ENCODE data around the gene VPS35L. TPM values are rescaled to one million over a fixed set of nuclear protein-coding genes. Genes with fewer than 3 reads are reported as not detected.

VPS35L gene
- total and polyA plus RNA-seq, 5 donors from 2014 or later = 29.9 to 34.6 (median 33.7) TPM

GRCh38 chr16:19698480-19699465, 143.3 kb downstream of the VPS35L start:
- Histone ChIP-seq H3K27ac (ENCODE audit: insufficient read depth, low read length, poor library complexity, severe bottlenecking) (no peak overlapping the region), H3K9me3 (ENCODE audit: control insufficient read depth in 2 of 2, low read length in 2 of 2) (no peaks in the 10 kb centered on the region), H3K4me1 (ENCODE audit: control insufficient read depth, insufficient read depth, low read length, poor library complexity, severe bottlenecking) (peaks cover 27% of the 10 kb centered on the region), H3K27me3 (ENCODE audit: control insufficient read depth, insufficient read depth, low read length) (no peaks in the 10 kb centered on the region), H3K4me3 (ENCODE audit: low read depth, low read length) (no peak overlapping the region), H3K36me3 (ENCODE audit: control insufficient read depth, insufficient read depth, low read length) (peaks cover 29% of the 10 kb centered on the region)
- H3K27ac Mint-ChIP-seq = peak overlapping the region; percentile 53 to 98 (median 90)
- H3K36me3 Mint-ChIP-seq = peaks cover 44% of the 10 kb centered on the region
- H3K27me3 Mint-ChIP-seq = no peaks in the 10 kb centered on the region
- DNase-seq = no peak
- peaks cover 0 to 2% (median 0%) of the 10 kb centered on the region in 7 donors for H3K9me3 Mint-ChIP-seq
- ATAC-seq (ENCODE audit: low read depth in 2 of 2) = no peak
- H3K4me3 Mint-ChIP-seq = peak overlapping the region in 2 of 4 donors; percentile 10 to 64
- peaks cover 13 to 40% (median 19%) of the 10 kb centered on the region in 4 donors for H3K4me1 Mint-ChIP-seq

GRCh38 chr16:19699472-19699871, 144.0 kb downstream of the VPS35L start:
- peaks cover 8 to 40% (median 17%) of the 10 kb centered on the region in 4 donors for H3K4me1 Mint-ChIP-seq
- H3K4me3 Mint-ChIP-seq = no peak overlapping the region
- H3K36me3 ChIP-seq (ENCODE audit: control insufficient read depth, insufficient read depth, low read length) = peaks cover 31% of the 10 kb centered on the region
- H3K27me3 Mint-ChIP-seq = no peaks in the 10 kb centered on the region
- peaks cover 27% of the 10 kb centered on the region for H3K4me1 ChIP-seq (ENCODE audit: control insufficient read depth, insufficient read depth, low read length, poor library complexity, severe bottlenecking)
- no peak overlapping the region for H3K4me3 ChIP-seq (ENCODE audit: low read depth, low read length)
- H3K27ac Mint-ChIP-seq = peak overlapping the region in 1 of 3 donors; percentile 53
- no peak for ATAC-seq (ENCODE audit: low read depth in 2 of 2)
- H3K27ac ChIP-seq (ENCODE audit: insufficient read depth, low read length, poor library complexity, severe bottlenecking) = no peak overlapping the region
- peaks cover 0 to 2% (median 0%) of the 10 kb centered on the region in 7 donors for H3K9me3 Mint-ChIP-seq
- H3K9me3 ChIP-seq (ENCODE audit: control insufficient read depth in 2 of 2, low read length in 2 of 2) = no peaks in the 10 kb centered on the region
- H3K36me3 Mint-ChIP-seq = peaks cover 39% of the 10 kb centered on the region
- H3K27me3 ChIP-seq (ENCODE audit: control insufficient read depth, insufficient read depth, low read length) = no peaks in the 10 kb centered on the region
- DNase-seq = no peak

GRCh38 chr16:19700319-19700781, 144.8 kb downstream of the VPS35L start:
- peaks cover 41% of the 10 kb centered on the region for H3K36me3 Mint-ChIP-seq

GRCh38 chr16:19701091-19701490, 145.6 kb downstream of the VPS35L start:
- Histone ChIP-seq H3K36me3 (ENCODE audit: control insufficient read depth, insufficient read depth, low read length) (peaks cover 45% of the 10 kb centered on the region), H3K4me1 (ENCODE audit: control insufficient read depth, insufficient read depth, low read length, poor library complexity, severe bottlenecking) (peaks cover 19% of the 10 kb centered on the region), H3K9me3 (ENCODE audit: control insufficient read depth in 2 of 2, low read length in 2 of 2) (no peaks in the 10 kb centered on the region), H3K27me3 (ENCODE audit: control insufficient read depth, insufficient read depth, low read length) (no peaks in the 10 kb centered on the region), H3K4me3 (ENCODE audit: low read depth, low read length) (no peak overlapping the region), H3K27ac (ENCODE audit: insufficient read depth, low read length, poor library complexity, severe bottlenecking) (no peak overlapping the region)
- peaks cover 8 to 30% (median 15%) of the 10 kb centered on the region in 4 donors for H3K4me1 Mint-ChIP-seq
- H3K27ac Mint-ChIP-seq = peak overlapping the region in 2 of 3 donors; percentile 34 to 48
- H3K36me3 Mint-ChIP-seq = peaks cover 45% of the 10 kb centered on the region
- no peaks in the 10 kb centered on the region for H3K27me3 Mint-ChIP-seq
- DNase-seq (no peak), ATAC-seq (ENCODE audit: low read depth in 2 of 2) (no peak)
- H3K4me3 Mint-ChIP-seq = no peak overlapping the region
- peaks cover 0 to 2% (median 0%) of the 10 kb centered on the region in 7 donors for H3K9me3 Mint-ChIP-seq

More at GRCh38 chr16:19700319-19700781, 144.8 kb downstream of the VPS35L start:
- Mint-ChIP-seq H3K4me1 (peaks cover 8 to 35% (median 15%) of the 10 kb centered on the region in 4 donors), H3K4me3 (no peak overlapping the region), H3K9me3 (peaks cover 0 to 2% (median 0%) of the 10 kb centered on the region in 7 donors), H3K27me3 (no peaks in the 10 kb centered on the region), H3K27ac (peak overlapping the region; percentile 34 to 77 (median 48))
- Histone ChIP-seq H3K27me3 (ENCODE audit: control insufficient read depth, insufficient read depth, low read length) (no peaks in the 10 kb centered on the region), H3K4me1 (ENCODE audit: control insufficient read depth, insufficient read depth, low read length, poor library complexity, severe bottlenecking) (peaks cover 26% of the 10 kb centered on the region), H3K36me3 (ENCODE audit: control insufficient read depth, insufficient read depth, low read length) (peaks cover 40% of the 10 kb centered on the region), H3K27ac (ENCODE audit: insufficient read depth, low read length, poor library complexity, severe bottlenecking) (no peak overlapping the region), H3K4me3 (ENCODE audit: low read depth, low read length) (no peak overlapping the region), H3K9me3 (ENCODE audit: control insufficient read depth in 2 of 2, low read length in 2 of 2) (no peaks in the 10 kb centered on the region)
- no peak for DNase-seq
- no peak for ATAC-seq (ENCODE audit: low read depth in 2 of 2)

GRCh38 chr16:19703172-19703889, 147.8 kb downstream of the VPS35L start:
- ATAC-seq (ENCODE audit: low read depth in 2 of 2) (no peak), DNase-seq (no peak)
- Mint-ChIP-seq H3K4me1 (peaks cover 2 to 8% (median 4%) of the 10 kb centered on the region in 4 donors), H3K27ac (peak overlapping the region in 2 of 3 donors; percentile 78 to 86), H3K27me3 (no peaks in the 10 kb centered on the region), H3K9me3 (peaks cover 0 to 2% (median 0%) of the 10 kb centered on the region in 7 donors), H3K4me3 (no peak overlapping the region), H3K36me3 (peaks cover 43% of the 10 kb centered on the region)
- Histone ChIP-seq H3K27ac (ENCODE audit: insufficient read depth, low read length, poor library complexity, severe bottlenecking) (no peak overlapping the region), H3K4me1 (ENCODE audit: control insufficient read depth, insufficient read depth, low read length, poor library complexity, severe bottlenecking) (no peaks in the 10 kb centered on the region), H3K4me3 (ENCODE audit: low read depth, low read length) (no peak overlapping the region), H3K36me3 (ENCODE audit: control insufficient read depth, insufficient read depth, low read length) (peaks cover 48% of the 10 kb centered on the region), H3K9me3 (ENCODE audit: control insufficient read depth in 2 of 2, low read length in 2 of 2) (no peaks in the 10 kb centered on the region), H3K27me3 (ENCODE audit: control insufficient read depth, insufficient read depth, low read length) (no peaks in the 10 kb centered on the region)

- no peaks in the 10 kb centered on the region for H3K27me3 Mint-ChIP-seq
- peaks cover 41% of the 10 kb centered on the region for H3K36me3 Mint-ChIP-seq
- Histone ChIP-seq H3K27me3 (ENCODE audit: control insufficient read depth, insufficient read depth, low read length) (no peaks in the 10 kb centered on the region), H3K36me3 (ENCODE audit: control insufficient read depth, insufficient read depth, low read length) (peaks cover 44% of the 10 kb centered on the region), H3K4me3 (ENCODE audit: low read depth, low read length) (no peak overlapping the region), H3K9me3 (ENCODE audit: control insufficient read depth in 2 of 2, low read length in 2 of 2) (no peaks in the 10 kb centered on the region), H3K4me1 (ENCODE audit: control insufficient read depth, insufficient read depth, low read length, poor library complexity, severe bottlenecking) (no peaks in the 10 kb centered on the region), H3K27ac (ENCODE audit: insufficient read depth, low read length, poor library complexity, severe bottlenecking) (no peak overlapping the region)
- H3K9me3 Mint-ChIP-seq = peaks cover 0 to under 1% (median 0%) of the 10 kb centered on the region in 7 donors
- DNase-seq (no peak), ATAC-seq (ENCODE audit: low read depth in 2 of 2) (no peak)
- H3K4me3 Mint-ChIP-seq = no peak overlapping the region
- H3K27ac Mint-ChIP-seq = peak overlapping the region in 1 of 3 donors; percentile 44
- peaks cover 0 to 6% (median 4%) of the 10 kb centered on the region in 4 donors for H3K4me1 Mint-ChIP-seq
These were observed 149.0 kb downstream of the VPS35L start for GRCh38 chr16:19704321-19705145.

- no peak overlapping the region for H3K27ac ChIP-seq (ENCODE audit: insufficient read depth, low read length, poor library complexity, severe bottlenecking)
- no peaks in the 10 kb centered on the region for H3K27me3 Mint-ChIP-seq
- DNase-seq (no peak), ATAC-seq (ENCODE audit: low read depth in 2 of 2) (no peak)
- no peaks in the 10 kb centered on the region for H3K27me3 ChIP-seq (ENCODE audit: control insufficient read depth, insufficient read depth, low read length)
- no peaks in the 10 kb centered on the region for H3K9me3 Mint-ChIP-seq
- H3K9me3 ChIP-seq (ENCODE audit: control insufficient read depth in 2 of 2, low read length in 2 of 2) = no peaks in the 10 kb centered on the region
- H3K4me3 Mint-ChIP-seq = no peak overlapping the region
- peak overlapping the region in 1 of 3 donors; percentile 44 for H3K27ac Mint-ChIP-seq
- H3K36me3 ChIP-seq (ENCODE audit: control insufficient read depth, insufficient read depth, low read length) = peaks cover 48% of the 10 kb centered on the region
- H3K4me3 ChIP-seq (ENCODE audit: low read depth, low read length) = no peak overlapping the region
- no peaks in the 10 kb centered on the region for H3K4me1 ChIP-seq (ENCODE audit: control insufficient read depth, insufficient read depth, low read length, poor library complexity, severe bottlenecking)
- peaks cover 0 to 9% (median 5%) of the 10 kb centered on the region in 4 donors for H3K4me1 Mint-ChIP-seq
- H3K36me3 Mint-ChIP-seq = peaks cover 43% of the 10 kb centered on the region
These were observed 149.6 kb downstream of the VPS35L start for GRCh38 chr16:19705146-19705501.
